Psoas muscle (tissue), 8 donors: ENCODE results near the gene EPS8L1. TPM values are rescaled to one million over a fixed set of nuclear protein-coding genes. Genes with fewer than 3 reads are reported as not detected.
A peak's percentile ranks its signal among the peaks of the same experiment; 100 is the strongest.

Source experiments
- ATAC-seq, 4 donors: fragments of 200-7000 bp; cut with Tn5 transposase; one replicate each; pipeline ENCODE4 v1.9.1; 2020; ENCODE audit warnings: moderate library complexity in 3 of 4, mild to moderate bottlenecking in 2 of 4
- DNase-seq, 2 donors: peaks; one replicate each; pipeline ENCODE4 v3.0.0-alpha.2; 2020
- H3K27ac ChIP-seq: fragments of 200-600 bp; one replicate; pipeline ENCODE4 v1.8.0; 2022
- H3K27me3 ChIP-seq, 3 donors: fragments of 200-600 bp in 1 of 3; one replicate each; pipeline versions ENCODE4 v1.6.1 to v1.8.0; 2013 to 2022; ENCODE audit warnings: low read length in 2 of 3, mild to moderate bottlenecking in 2 of 3, moderate library complexity in 1 of 3; ENCODE audit not compliant: insufficient read depth in 3 of 3
- H3K36me3 ChIP-seq, 2 donors: fragments of 200-600 bp in 1 of 2; one replicate each; pipeline versions ENCODE4 v1.6.1 to v1.8.0; 2013 to 2022; ENCODE audit warnings: low read depth in 1 of 2, mild to moderate bottlenecking in 1 of 2, moderate library complexity in 1 of 2; ENCODE audit not compliant: insufficient read depth in 1 of 2
- H3K4me1 ChIP-seq: fragments of 200-600 bp; one replicate; pipeline ENCODE4 v1.8.0; 2022
- H3K4me3 ChIP-seq: fragments of 200-600 bp; one replicate; pipeline ENCODE4 v1.8.0; 2022; ENCODE audit warnings: mild to moderate bottlenecking
- H3K9me3 ChIP-seq: fragments of 200-600 bp; one replicate; pipeline ENCODE4 v1.8.0; 2022
- WGBS, 3 donors: extraction: QIAGEN DNeasy Blood & Tissue Kit; methylation state at CpG; one replicate each; pipeline versions ENCODE4 v1.1.6 to v1.1.7; 2013; 5-methylcytosine and 5-hydroxymethylcytosine counted together
- intact Hi-C, 2 donors: fragments of 100-400 bp; cut with DNase I; formaldehyde crosslinking; loops; one replicate each; pipeline versions ENCODE4 v1.11.0 to v1.14.2; 2022
- polyA plus RNA-seq, 3 donors: library from polyadenylated mRNA; stranded (reverse); fragments of 200-250 nt; gene quantifications; one replicate each; pipeline ENCODE4 v1.2.3, GENCODE V29; 2013
- total RNA-seq, 4 donors: library from RNA; stranded (reverse); fragmentation: NEBNext Ultra II Directional in 2 of 4; extraction: Animal tissue kit (Norgen Biotek cat#: 25700) in 2 of 4; gene quantifications; one replicate each; pipeline versions ENCODE4 v1.2.1 to v1.2.4, GENCODE V29; 2021 to 2023
- TF ChIP-seq, protein P1 (sequence below): fragments of 200-600 bp; IDR thresholded peaks from one replicate; pipeline ENCODE4 v1.8.0; 2022; ENCODE audit warnings: antibody characterized with exemption
- donor health status: healthy with polysubstance abuse.
- donor health status: DM: no; HTN: no; CAD: no; lungs with moderate emphysema.
- donor health status: Bipolar disorder and iron deficiency.
- donor health status: healthy.
- donor health status: DM: yes; HTN: yes; CAD: no.
- donor health status: DM: no; HTN: no; CAD: no.
- donor health status: DM: no; HTN: no; CAD: no.
- donor health status: DM: yes; HTN: yes; CAD: no.

Gene EPS8L1
- total and polyA plus RNA-seq, 7 donors: 0.53 to 2.5 (median 1.0) TPM

DNA sequence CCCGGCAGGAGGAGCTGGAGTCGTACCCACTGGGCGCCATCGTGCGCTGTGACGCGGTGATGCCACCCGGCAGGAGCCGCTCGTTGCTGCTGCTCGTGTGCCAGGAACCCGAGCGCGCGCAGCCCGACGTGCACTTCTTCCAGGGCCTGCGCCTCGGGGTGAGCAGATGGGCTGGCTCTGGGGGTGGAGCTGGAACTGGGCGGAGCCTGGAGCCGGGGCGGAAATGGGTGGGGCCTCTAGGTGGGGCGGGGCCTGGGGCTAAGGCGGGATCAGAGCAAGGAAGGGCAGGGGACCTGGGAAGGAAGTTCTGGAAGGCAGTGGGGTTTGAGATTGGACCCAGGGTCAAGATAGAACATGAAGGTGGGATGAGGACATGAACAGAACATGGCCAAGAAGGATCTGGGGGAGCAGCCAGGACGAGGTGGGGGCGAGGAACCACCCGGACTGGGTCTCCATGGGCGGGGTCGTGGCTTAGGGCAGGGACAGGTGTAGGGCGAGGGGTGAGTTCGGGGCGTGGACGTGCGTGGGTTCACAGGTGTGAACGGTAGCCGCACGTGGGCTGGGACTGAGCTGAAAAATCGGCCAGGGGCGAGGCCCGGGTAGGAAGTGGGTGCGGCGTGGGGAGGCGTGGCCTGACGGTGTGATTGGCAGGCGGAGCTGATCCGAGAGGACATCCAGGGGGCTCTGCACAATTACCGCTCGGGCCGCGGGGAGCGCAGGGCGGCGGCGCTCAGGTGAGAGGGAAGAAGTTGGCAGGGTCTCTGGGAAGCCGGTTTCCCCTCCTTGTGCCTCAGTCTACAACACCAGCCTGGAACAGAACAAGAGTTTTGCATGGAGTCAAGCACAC is 4.7 kb downstream of the EPS8L1 start:
- Histone ChIP-seq H3K4me3 (peak overlapping the region; percentile 66), H3K36me3 (no peaks in the 10 kb centered on the region), H3K27me3 (peaks cover 0 to 82% (median 35%) of the 10 kb centered on the region in 3 donors), H3K9me3 (no peaks in the 10 kb centered on the region), H3K4me1 (peaks cover 17% of the 10 kb centered on the region), H3K27ac (no peak overlapping the region)
- intact Hi-C loops: no loop called here
- peak; percentile 71 to 81 (median 77) for ATAC-seq
- peak; percentile 60 to 80 for DNase-seq
- 2 to 4% (median 3%) methylated on average over 53 to 55 of the region's 55 CpGs for WGBS, 3 donors
- TF ChIP-seq, protein P1, sequence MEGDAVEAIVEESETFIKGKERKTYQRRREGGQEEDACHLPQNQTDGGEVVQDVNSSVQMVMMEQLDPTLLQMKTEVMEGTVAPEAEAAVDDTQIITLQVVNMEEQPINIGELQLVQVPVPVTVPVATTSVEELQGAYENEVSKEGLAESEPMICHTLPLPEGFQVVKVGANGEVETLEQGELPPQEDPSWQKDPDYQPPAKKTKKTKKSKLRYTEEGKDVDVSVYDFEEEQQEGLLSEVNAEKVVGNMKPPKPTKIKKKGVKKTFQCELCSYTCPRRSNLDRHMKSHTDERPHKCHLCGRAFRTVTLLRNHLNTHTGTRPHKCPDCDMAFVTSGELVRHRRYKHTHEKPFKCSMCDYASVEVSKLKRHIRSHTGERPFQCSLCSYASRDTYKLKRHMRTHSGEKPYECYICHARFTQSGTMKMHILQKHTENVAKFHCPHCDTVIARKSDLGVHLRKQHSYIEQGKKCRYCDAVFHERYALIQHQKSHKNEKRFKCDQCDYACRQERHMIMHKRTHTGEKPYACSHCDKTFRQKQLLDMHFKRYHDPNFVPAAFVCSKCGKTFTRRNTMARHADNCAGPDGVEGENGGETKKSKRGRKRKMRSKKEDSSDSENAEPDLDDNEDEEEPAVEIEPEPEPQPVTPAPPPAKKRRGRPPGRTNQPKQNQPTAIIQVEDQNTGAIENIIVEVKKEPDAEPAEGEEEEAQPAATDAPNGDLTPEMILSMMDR: no peak

DNA sequence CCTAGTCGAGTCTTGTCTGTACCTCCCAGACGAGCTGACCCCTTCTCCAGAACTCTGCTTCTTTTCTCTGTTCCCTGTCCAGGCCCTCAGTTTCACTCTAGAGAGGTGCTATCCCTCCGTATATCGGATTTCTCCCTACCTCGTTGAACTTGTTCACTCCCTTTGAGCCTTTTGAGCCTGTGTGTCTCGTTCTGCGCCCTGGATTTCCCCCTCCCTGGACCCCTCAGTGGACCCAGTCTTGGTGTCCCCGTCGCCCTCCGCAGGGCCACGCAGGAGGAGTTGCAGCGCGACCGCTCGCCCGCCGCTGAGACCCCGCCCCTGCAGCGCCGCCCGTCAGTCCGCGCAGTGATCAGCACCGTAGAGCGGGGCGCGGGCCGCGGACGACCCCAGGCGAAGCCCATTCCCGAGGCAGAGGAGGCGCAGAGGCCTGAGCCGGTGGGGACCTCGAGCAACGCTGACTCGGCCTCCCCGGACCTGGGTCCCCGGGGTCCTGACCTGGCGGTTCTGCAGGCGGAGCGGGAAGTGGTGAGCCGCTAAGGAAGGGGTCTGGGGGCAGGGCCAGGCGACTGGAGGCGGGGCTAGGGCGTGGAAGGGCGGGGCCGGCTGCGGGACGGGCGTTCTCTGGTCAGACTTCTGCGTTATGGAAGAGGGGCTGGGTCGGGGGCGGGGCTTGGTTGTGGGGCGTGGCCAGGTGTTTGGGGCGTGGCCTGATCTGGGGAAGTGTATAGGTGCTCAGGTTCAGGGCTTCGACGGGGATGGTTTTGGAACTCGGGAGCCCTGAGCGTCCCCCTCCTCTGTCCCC is 5.5 kb downstream of the EPS8L1 start:
- WGBS, 3 donors: 1 to 2% (median 1%) methylated on average over 47 to 60 of the region's 60 CpGs
- no peak overlapping the region for H3K27ac ChIP-seq

DNA sequence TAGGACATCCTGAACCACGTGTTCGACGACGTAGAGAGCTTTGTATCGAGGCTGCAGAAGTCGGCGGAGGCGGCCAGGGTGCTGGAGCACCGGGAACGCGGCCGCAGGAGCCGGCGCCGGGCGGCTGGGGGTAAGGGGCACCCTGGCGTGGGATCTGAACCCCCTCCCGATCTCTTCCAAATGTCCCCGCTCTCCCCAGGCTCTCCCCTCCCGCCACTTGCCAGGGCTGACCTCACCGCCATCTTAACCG is 6.0 kb downstream of the EPS8L1 start:
- WGBS, 3 donors: 3 to 4% (median 3%) methylated on average over 17 to 22 of the region's 22 CpGs
- Histone ChIP-seq H3K4me1 (peaks cover 19% of the 10 kb centered on the region), H3K36me3 (no peaks in the 10 kb centered on the region), H3K4me3 (peak overlapping the region; percentile 66), H3K27ac (no peak overlapping the region), H3K27me3 (peaks cover 0 to 86% (median 40%) of the 10 kb centered on the region in 3 donors), H3K9me3 (no peaks in the 10 kb centered on the region)
- TF ChIP-seq, protein P1: no peak
- ATAC-seq: no peak
- intact Hi-C loops: no loop called here
- DNase-seq: no peak

More for the DNA sequence above, 5.5 kb downstream of the EPS8L1 start:
- ATAC-seq (peak; percentile 51 to 66 (median 57)), DNase-seq (peak; percentile 69 to 84)
- Histone ChIP-seq H3K27me3 (peaks cover 0 to 86% (median 39%) of the 10 kb centered on the region in 3 donors), H3K36me3 (no peaks in the 10 kb centered on the region), H3K9me3 (no peaks in the 10 kb centered on the region), H3K4me3 (peak overlapping the region; percentile 66), H3K4me1 (peaks cover 17% of the 10 kb centered on the region)
- intact Hi-C loops: no loop called here
- TF ChIP-seq, protein P1: no peak

DNA sequence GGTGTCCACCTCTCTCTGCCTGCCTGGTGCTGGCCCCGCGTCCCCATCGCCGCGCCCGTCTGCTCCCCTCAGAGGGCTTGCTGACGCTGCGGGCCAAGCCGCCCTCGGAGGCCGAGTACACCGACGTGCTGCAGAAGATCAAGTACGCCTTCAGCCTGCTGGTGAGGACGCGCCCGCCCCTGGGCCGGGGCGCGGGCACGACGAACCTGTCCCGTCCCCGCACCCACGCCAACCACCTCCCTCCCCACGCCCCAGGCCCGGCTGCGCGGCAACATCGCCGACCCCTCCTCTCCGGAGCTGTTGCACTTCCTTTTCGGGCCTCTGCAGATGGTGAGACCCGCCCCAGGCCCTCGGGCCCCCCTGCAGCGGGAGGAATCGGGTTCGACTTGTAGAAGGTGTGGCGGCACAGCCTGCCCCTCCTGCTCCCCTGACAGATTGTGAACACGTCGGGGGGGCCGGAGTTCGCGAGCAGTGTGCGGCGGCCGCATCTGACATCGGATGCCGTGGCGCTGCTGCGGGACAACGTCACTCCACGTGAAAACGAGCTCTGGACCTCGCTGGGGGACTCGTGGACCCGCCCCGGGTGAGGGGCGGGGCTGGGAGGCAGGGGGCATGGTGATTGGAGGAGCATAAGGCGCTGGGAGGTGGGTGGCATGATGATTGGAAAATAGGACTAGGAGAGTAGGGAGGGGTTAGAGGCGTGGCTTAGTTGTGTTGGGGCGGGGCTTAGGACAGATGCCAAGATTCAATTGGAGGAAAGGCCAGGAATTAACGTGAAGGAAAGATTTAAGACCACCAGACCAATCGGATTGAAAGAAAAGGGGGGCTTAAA is 6.6 kb downstream of the EPS8L1 start:
- intact Hi-C loops: no loop called here
- TF ChIP-seq, protein P1: no peak
- 2 to 6% (median 5%) methylated on average over 55 to 64 of the region's 64 CpGs for WGBS, 3 donors
- Histone ChIP-seq H3K4me3 (peak overlapping the region; percentile 66), H3K27ac (no peak overlapping the region), H3K4me1 (peaks cover 24% of the 10 kb centered on the region), H3K27me3 (peaks cover 0 to 86% (median 42%) of the 10 kb centered on the region in 3 donors), H3K36me3 (no peaks in the 10 kb centered on the region), H3K9me3 (no peaks in the 10 kb centered on the region)
- DNase-seq (no peak), ATAC-seq (peak in 1 of 4 donors; percentile 31)
